NCI-H748 treated with DMSO at 0.1 percent for 48 hours (cell line): ENCODE measurements around the gene TAF1C.
"Not testable (repeated sequence)": the region's sequence is repeated elsewhere in the genome, so short reads cannot be mapped to it uniquely, and the experiment has no call there.

Source experiments
- DNase-seq: peaks from one replicate; lab custom pipeline; 2025; lab: John Stamatoyannopoulos, UW

TAF1C gene

DNA sequence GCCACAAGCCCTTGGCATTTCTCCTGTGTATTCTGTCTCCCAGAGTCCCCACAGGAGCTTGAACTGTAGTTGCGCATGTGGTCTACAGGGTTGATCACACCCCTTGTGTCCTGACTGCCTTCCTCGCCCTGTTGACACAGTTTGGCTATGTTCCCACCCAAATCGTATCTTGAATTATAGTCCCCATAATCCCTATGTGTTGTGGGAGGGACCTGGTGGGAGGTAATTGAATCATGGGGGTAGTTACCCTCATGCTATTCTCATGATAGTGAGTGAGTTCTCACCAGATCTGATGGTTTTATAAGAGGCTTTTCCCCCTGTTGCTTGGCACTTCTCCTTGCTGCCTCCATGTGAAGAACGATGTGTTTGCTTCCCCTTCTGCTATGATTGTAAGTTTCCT is 25.3 kb upstream of the TAF1C start:
- no peak for DNase-seq

DNA sequence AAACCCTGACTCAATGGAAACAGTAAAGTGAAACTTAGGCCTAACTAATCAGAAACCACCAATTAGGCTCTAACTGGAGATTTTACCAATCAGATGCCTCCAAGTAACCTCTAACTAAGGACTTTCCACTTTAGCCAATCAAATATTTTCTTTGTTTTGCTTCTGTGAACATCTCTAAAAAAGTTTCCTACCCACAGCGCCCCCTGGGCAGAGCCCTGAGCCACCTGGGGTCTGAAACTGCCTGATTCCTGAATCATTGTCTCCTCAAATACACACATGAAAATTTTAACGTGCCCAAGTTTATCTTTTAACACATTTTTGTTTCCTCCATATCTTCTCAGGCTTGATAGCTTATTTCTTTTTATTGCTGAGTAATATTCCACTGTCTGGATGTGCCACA is 23.1 kb upstream of the TAF1C start:
- no peak for DNase-seq

DNA sequence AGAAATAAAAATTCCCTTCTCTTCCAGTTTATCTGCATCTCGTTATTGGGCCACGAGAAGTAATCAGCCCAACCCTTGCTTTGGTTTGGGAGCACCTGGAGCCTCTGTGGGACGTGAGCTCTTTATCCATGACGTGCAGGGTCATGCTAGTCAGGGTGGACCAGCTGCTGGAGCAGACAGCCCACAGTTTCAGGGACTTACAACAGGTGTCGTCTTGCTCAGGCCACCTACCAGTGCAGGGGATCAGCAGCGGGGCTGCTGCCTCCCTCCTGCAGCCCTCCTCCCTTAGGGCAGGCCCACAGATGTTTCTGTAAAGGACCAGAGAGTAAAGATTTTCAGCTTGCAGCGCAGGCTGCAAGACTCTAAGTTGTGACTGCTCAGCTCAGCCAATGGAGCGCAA is 21.0 kb upstream of the TAF1C start:
- no peak for DNase-seq

DNA sequence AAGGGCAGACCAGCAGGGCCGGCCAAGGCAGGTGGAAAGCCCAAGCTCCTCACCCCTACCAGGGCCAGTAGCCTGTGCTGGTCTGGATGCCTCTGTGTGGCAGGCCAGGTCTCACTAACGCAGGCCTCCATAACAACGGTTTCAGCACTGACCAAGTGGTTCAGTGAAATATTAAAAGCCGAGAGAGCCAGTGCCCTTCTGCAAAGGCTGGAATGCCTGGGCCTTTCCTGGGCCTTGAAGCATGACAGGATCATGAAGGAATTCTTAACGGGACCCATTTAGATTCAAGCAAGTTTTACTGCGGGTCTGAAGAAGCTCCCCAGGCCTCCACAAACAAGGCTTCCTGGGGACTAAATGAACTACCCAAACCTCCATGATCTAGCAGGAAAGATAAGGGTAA is 20.4 kb upstream of the TAF1C start:
- no peak for DNase-seq

DNA sequence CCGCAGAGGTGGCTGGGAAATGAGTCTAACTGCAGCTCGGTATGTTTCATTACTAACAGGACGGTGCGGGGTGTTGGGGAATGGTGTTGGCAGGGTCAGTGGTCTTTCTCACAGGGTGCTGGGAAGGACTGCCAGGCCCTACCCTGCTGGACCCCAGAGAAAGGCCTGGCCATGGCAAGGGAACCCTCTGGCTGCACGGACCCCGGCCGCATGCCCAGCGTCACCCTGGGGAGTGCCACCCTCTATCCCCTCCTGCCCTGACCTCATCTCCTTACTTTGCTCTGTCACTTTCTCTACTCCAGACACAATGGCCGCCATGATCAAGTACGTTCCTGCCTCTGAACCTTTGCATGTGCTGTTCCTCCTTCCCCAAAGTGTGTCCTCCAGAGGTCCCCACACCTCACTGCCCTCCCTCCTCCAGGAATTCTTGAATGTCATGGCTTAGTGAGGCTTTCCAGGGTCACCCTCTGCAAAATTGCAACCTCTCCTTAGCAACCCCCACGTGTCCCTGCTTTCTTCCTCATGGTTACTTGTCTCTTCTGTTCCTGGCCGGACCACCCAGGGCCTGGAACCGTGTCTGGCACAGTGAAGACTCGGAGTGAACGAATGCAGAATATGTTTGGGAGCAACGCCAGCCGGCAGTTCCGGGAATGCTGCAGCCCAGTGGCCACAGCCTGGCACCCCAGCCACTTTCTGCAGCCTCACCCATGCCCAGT is 19.3 kb upstream of the TAF1C start:
- DNase-seq, result no peak

DNA sequence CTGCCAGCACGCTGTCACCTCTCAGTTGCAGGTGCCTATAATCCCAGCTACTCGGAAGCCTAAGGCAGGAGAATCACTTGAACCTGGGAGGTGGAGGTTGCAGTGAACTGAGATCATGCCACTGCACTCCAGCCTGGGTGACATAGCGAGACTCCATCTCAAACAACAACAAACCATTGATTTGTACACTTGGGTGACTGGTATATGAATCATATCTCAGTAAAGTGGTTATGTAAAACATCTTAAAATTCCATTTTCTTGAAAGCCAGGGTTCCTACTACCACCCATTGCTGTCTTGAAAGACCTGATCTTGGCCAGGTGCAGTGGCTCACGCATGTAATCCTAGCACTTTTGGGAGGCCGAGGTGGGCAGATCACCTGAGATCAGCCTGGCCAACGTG is 18.3 kb upstream of the TAF1C start:
- DNase-seq, result not testable (repeated sequence)

DNA sequence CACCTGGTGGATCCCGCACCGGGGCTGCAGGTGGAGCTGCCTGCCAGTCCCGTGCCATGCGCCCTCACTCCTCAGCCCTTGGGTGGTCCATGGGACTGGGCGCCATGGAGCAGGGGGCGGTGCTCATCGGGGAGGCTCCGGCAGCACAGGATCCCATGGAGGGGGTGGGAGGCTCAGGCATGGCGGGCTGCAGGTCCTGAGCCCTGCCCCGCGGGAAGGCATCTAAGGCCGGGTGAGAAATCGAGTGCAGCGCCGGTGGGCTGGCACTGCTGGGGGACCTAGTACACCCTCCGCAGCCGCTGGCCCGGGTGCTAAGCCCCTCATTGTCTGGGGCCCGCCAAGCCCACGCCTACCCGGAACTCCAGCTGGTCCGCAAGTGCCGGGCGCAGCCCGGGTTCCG is 17.7 kb upstream of the TAF1C start:
- not testable (repeated sequence) for DNase-seq

DNA sequence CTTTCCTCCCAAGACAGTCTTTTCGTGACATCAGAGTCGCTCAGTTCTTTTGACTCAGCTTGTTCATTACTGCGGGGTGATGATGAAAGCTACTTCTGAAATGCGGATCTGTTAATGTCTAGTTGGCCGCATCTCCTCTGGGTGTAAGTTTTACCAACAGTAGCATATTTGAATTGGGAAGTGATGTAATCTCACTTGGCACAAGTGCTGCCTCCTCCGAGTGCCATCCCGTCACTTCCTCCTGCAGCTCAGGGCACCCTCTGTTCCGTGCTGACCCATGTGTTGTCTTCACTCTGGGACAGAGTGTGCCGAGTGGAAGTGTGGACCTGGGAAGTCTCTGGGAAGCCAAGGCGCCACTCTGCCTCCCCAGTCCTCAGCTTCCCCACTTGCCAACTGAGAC is 13.0 kb upstream of the TAF1C start:
- DNase-seq, result no peak

DNA sequence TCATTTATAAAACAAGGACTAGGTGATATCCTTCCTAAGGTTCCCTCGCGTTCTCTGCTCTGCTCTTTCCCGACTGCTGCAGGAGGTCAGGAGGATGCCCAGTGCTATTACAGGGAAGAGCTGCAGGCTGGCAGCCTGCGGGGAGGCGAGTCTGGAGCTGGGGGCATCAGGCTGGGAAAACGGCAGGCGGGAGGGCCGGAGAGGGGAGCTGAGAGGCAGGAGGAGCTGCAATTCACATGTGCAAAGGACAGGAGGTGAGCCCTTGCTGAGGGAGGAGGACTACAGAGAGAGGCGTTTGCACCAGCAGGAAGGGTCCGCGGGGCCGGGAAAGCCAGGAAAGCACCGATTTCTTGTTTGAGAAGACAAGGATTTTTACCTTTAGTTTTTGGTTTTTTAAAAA is 12.2 kb upstream of the TAF1C start:
- DNase-seq, result no peak

DNA sequence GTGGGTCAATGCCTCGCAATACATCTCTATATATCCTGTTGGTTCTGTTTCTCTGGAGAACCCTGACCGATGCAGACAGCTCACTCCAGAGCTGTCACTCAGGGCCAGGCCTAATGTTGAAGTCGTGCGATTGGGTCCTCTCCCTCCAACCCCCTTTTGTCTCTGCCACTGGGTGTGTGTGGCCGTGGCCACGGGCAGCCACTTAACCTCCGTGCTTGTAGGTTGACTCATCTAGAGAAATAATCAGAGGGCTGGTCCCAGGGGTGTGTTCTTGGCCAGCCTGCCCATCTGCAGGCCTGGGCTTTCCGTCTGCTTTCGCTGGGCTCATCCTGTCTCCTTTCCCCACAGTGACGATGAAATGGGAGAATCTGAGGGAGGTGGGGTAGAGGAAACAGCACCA is 11.5 kb upstream of the TAF1C start:
- DNase-seq, result no peak

DNA sequence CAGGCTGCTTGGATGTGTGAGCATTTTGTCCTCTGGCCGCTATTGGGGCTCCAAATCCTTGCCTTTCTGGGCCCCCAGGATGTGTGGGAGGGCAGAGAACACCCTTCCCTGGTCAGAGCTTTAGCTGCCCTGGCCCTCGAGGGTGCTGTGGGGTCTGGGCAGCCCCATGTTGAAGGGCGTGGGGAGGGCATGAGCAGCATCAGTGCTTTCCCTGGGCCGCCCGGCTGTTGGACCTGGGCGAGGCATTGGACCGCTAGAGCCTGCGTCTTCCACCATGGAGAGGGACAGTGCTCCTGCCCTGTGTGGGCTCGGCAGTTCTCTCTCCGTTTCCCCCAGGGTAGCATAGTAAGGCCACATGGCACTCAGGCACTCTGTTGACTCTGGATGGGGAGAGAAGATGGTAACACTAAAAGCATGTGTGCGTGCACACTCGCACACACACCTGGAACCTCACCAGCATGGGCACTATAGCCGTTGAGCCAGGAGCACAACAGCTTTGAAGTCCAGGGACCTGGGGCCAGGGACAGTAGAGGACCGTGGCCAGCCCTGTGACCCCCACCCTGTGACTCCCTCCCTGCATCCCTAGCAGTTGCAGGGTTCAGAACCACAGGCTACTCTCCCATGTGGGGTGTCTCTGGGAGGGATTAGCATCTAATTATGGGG is 10.7 kb upstream of the TAF1C start:
- DNase-seq, result no peak

DNA sequence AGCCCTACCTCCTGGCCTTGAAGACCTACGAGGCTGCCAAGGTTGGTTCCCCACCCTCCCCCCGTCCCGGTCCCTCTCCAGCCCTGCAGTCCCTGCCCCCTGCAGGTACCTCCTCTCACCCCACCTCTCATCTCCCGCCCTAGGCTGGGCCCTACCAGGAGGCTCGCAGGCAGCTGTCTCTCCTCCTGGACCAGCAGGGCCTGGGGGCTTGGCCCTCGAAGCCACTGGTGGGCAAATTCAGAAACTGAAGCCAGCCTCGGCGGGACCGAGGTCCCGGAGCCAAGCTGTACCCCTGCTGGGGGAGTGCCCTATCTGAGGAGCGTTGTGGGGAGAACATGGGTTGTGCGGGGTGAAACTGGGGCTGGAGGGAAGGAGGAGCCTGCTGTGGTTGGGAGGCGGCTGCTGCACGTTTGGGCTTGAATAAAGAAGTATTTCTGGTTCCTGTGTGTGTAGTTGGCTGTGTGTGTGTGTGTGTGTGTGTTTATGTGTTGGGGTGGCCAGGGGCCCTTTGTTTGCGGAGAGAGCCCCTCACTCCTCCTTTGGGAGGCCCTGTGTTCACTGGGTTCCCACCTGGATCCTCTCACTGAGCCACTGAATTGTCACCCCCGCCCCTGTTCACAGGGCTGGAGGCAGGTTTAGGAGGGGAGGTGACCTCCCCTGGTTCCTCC is 10.0 kb upstream of the TAF1C start:
- DNase-seq, result no peak

DNA sequence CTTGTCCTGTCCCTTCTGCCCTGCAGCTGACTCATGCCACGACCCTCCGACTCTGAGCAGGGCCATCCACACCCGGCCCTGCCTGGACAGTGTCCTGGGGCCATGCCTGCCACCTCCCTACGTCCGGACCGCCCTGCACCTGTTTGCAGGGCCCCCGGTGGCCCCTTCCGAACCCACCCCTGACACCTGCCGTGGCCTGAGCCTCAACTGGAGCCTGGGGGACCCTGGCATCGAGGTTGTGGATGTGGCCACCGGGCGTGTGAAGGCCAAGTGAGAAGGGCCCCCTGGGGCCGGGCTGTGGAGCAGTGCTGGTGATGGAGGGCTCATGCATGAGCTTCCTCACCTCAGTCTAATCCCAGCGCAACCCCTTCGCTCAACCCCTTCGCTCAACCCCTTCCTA is 9.2 kb upstream of the TAF1C start:
- DNase-seq, result no peak

DNA sequence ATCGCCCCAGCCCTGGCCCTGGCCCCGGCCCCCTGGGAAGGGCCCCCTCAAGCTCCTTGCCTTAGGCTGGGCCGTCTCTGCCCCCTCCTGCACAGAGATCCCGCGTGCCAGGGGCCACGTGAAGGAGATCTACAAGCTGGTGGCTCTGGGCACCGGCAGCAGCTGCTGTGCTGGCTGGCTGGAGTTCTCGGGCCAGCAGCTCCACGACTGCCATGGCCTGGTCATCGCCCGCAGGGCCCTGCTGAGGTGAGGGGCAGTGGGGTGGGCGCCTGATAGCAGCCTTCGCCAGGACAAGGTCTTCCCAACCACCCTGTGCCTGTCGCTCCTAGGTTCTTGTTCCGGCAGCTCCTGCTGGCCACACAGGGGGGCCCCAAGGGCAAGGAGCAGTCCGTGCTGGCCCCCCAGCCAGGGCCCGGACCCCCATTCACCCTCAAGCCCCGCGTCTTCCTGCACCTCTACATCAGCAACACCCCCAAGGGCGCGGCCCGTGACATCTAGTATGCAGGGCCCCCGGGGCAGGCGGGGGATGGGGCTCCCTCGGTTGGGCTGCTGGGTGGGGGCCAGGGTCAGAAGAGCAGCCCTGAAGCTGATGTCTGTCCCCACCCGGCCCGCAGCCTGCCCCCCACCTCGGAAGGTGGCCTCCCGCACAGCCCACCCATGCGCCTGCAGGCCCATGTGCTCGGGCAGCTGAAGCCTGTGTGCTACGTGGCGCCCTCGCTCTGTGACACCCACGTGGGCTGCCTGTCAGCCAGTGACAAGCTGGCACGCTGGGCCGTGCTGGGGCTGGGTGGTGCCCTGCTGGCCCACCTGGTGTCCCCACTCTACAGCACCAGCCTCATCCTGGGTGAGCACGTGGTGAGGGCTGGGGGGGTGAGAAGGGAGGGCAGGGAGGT is 8.6 kb upstream of the TAF1C start:
- DNase-seq, result no peak

DNA sequence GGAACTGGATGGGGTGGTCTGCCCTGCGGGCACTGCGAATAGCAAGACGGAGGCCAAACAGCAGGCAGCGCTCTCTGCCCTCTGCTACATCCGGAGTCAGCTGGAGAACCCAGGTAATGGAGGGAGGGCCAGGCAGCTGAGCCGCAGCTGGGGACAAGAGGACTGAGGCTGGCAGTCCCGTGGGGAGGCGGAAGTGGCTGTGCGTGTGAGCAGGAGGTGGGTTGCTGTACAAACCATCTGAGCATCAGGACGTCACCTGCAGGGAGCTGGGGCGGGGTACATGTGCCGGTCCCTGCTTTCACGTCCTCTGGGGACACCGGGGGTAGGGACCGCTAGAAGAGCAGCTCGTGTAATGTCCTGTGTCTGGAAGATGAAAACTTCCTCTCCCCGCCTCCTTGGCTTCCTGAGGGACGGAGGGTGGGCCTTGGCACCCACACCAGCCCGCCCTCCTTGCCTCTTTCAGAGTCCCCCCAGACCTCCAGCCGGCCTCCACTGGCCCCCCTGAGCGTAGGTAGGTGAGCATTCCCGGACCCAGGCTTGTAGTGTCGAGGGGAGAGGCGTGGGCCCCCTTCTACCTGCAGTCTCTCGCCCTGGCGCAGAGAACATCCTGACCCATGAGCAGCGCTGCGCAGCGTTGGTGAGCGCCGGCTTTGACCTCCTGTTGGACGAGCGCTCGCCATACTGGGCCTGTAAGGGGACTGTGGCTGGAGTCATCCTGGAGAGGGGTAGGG is 7.8 kb upstream of the TAF1C start:
- no peak for DNase-seq

DNA sequence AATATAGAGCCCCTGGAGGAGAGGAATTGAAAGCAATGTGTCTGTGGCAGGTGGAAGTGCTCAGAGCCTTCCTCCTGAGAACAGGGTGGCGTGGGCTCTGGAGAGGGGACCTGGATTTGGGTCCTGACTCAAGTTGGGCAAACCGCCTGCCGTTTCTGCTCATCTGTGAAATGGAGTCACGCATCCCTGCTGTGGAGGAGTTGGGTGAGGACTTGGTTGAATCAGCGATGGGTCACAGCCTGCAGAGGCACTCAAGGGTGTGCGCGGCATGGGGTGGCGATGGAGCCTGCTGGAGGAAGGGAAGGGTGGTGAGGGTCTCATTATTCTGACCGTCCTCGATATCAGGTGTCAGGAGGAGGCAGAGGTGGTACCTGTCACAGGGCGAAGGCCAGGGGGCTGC is 7.2 kb upstream of the TAF1C start:
- DNase-seq, result no peak

DNA sequence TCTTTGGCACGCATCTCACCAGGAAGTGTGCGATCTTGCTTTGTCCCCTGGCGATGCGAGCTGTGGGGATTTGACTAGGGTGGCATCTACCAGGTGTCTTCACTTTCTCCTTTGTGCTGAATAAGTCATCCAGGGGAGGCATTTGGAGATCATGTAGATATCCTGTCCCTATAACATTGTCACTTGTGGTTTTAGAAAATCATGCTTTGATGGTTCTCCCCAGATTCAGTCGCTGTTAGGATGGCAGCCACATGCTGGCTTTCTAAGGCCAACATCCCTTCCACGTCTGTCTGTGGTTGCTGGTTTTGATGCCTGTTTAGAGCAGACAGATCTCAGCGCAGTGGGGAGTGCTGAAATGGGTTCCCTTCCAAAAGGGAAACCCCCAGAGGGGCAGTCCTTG is 6.6 kb upstream of the TAF1C start:
- no peak for DNase-seq

DNA sequence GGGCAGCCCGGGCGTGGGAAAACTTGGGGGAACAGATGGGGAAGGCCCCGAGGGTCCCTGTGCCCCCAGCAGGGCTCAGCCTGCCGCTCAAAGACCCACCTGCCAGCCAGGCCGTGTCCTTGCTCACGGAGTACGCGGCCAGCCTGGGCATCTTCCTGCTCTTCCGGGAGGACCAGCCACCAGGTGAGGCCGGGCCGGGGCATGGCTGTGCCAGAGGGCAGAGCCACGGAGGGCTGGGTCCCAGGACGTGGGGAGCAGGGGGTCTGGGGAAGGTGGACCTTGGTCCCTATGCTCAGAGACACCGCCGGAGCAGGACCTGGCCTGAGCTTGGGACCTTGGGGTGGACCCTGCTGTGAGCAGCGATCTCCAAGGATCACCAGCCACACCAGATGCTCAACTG is 4.6 kb upstream of the TAF1C start:
- DNase-seq, result no peak

DNA sequence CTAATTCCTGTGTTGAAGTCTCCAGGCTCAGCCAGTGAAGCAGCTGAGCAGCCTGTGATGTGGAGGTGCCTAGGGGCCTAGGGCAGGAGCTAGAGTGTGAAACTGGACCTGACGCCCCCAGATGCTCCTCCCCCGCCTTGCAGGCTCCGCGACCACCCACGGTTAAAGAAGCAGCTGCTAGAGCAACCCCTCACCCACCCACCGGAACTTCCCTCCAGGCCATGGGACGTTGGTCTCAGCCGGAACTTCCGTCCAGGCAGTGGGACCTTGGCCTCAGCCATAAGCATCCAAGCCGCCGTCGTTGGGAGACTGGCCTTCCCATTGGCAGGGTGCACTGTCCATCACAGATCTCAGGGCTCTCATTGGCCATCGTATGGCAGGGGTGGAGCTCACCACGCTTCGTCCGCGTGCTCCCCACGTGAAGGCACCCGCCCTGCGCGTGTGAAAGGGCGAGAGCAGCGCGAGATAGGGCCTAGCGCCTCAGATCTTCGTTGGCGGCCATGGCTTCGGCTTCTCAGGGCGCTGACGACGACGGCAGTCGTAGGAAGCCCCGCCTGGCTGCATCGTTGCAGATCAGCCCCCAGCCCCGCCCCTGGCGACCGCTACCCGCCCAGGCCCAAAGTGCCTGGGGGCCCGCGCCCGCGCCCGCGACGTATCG is 4.0 kb upstream of the TAF1C start, which contains the start of gene ADAD2:
Gene ADAD2, plus strand, starts transcription at position 427 of the 658 bp plus-strand sequence. Its CDS starts 74 bp downstream, at position 501.
- no peak for DNase-seq

DNA sequence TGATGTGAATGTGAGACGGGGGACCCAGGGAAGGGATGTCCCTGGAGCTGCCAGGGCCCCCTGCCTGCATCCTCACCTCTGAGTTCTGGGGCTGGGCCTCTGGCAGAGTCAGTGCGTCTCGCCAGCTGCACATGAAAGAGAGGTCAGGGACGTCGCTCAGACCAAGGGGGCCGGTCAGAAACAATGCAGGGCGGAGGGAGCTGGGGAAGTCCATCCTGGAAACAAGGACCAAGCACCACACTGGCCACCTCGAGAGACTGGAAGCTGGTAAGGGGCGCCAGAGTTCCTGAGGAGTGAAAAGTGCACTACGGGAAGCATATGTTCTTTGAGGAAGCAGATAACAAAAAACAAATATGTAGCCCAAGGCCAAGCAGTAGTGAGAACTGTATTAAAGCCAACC is 2.1 kb downstream of the TAF1C start:
- no peak for DNase-seq
